A673 (cell line): ENCODE data around the gene CCDC170.

Experiments
- EZH2 ChIP-seq: fragments of 200-600 bp; sonication (generic); IDR thresholded peaks from 2 replicates; pipeline ENCODE4 v1.6.1; 2017; ENCODE audit warnings: borderline replicate concordance, low read depth, mild to moderate bottlenecking, mixed read lengths, antibody characterized with exemption, low read length; ENCODE audit not compliant: poor library complexity, severe bottlenecking
- TF ChIP-seq, protein P1 (sequence below): fragments of 300-800, 200-600 bp; sonication (generic); conservative IDR thresholded peaks from 2 replicates; pipeline ENCODE4 v1.5.1; 2017; ENCODE audit warnings: low read depth, mild to moderate bottlenecking, antibody characterized with exemption, low read length, moderate library complexity, mixed read lengths

DNA sequence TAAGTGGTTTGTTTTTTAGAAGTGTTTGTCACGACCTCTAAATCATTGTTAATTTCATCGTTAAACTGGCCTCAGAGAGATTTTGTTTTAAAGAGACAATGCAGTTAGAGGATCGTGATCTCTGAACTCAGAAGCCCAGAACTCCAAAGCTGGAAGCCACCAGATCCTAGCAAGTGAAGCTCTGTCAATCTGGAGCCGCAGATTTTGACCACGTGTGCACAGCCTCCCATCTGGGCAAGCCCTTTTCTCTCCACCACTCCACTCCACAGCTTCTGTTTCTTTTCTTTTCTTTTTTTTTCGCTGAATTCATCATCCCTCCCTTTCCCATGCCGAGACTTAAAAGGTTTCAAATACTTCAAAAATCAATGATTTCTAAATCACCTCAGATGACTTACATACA, 171.5 kb downstream of the CCDC170 start:
- TF ChIP-seq, protein P1, sequence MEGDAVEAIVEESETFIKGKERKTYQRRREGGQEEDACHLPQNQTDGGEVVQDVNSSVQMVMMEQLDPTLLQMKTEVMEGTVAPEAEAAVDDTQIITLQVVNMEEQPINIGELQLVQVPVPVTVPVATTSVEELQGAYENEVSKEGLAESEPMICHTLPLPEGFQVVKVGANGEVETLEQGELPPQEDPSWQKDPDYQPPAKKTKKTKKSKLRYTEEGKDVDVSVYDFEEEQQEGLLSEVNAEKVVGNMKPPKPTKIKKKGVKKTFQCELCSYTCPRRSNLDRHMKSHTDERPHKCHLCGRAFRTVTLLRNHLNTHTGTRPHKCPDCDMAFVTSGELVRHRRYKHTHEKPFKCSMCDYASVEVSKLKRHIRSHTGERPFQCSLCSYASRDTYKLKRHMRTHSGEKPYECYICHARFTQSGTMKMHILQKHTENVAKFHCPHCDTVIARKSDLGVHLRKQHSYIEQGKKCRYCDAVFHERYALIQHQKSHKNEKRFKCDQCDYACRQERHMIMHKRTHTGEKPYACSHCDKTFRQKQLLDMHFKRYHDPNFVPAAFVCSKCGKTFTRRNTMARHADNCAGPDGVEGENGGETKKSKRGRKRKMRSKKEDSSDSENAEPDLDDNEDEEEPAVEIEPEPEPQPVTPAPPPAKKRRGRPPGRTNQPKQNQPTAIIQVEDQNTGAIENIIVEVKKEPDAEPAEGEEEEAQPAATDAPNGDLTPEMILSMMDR = no peak
- no peak for TF ChIP-seq EZH2
